Fibroblast of the conjunctiva (primary cell): ENCODE results near the gene JPH3.

Source experiments
- DNase-seq: peaks from one replicate; pipeline ENCODE4 v3.0.0-alpha.2; 2010; ENCODE audit warnings: low read depth

Gene JPH3

GRCh38 chr16:87741700-87742415 is 139.6 kb downstream of the JPH3 start:
- no peak for DNase-seq

GRCh38 chr16:87742781-87743490 is 140.6 kb downstream of the JPH3 start:
- no peak for DNase-seq

DNA sequence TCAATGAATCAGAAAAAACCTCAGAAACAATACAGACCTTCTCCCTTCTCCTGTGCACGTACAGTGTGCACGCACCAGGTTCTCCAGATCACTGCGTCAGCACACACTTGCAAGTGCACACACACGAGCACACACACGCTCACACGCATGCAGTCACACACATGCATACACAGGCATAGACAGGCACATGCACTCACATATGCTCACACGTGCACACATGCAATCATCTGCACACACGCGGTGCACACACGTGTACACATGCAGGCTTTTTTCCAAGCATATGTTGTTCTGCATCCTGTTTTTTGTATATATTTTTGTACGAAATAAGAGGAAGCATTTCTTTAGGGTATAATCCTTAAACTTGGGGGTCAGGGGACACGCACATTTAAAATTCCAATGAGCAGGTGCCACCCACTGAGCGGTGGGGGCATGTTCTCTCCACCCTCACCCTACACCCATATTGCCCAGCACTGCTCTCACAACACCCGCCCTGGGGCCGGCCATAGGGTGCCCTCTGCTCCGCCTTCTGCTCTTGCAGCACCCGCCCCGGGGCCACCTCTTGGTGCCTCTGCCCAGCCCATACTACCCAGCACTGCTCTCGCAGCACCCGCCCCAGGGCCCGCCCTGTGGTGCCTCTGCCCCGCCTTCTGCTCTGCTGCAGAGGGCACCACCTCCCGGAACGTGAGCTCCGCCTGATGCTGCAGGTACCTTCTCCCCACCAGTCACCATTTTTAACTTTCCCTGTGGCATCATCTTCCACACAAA is 142.6 kb downstream of the JPH3 start:
- DNase-seq = no peak

- DNase-seq = no peak
Observed at GRCh38 chr16:87746178-87746577, 143.9 kb downstream of the JPH3 start.
